HepG2 (cell line): ENCODE results near the gene BFSP1. TPM values are rescaled to one million over a fixed set of nuclear protein-coding genes. Genes with fewer than 3 reads are reported as not detected.

ENCODE experiments used
- ATAC-seq: fragments of 200-7000 bp; cut with Tn5 transposase; 3 replicates; pipeline ENCODE4 v1.9.1; 2020; ENCODE audit warnings: mild to moderate bottlenecking, moderate library complexity
- BruUV-seq: library from RNA; stranded (reverse); fragments of 400-500 nt; replicated peaks from 2 replicates; lab custom pipeline; 2021; lab: Mats Ljungman, UMichigan
- CTCF ChIA-PET: fragments of 300-600 bp; formaldehyde crosslinking; extraction: SDS; loops from one replicate; lab custom pipeline; 2021; ENCODE audit warnings: low total read pairs, inconsistent platforms, low intra/inter-chr PET ratio; lab: Yijun Ruan, JAX
- POLR2A ChIA-PET: fragments of 350-600 bp; sonication (Branson Sonifier 250); formaldehyde crosslinking; loops from one replicate; lab custom pipeline; 2020; ENCODE audit warnings: antibody characterized with exemption, inconsistent platforms; lab: Yijun Ruan, JAX
- DNase-seq: peaks from one replicate; pipeline ENCODE4 v3.0.0-alpha.2; 2015; ENCODE audit warnings: low spot score
- FAIRE-seq: peaks from 3 replicates; lab custom pipeline; 2011; peaks lifted over from hg19 to GRCh38; lab: Jason Lieb, UNC
- H2AFZ ChIP-seq: one replicate; pipeline ENCODE4 v1.6.1; 2011; ENCODE audit warnings: low read length, inconsistent platforms
- H3K27ac ChIP-seq: fragments of 300-600 bp; 3 replicates; pipeline ENCODE4 v1.8.0; 2011; ENCODE audit warnings: mixed run types, mild to moderate bottlenecking, mixed read lengths, low read length, inconsistent platforms; ENCODE audit not compliant: insufficient read depth; ENCODE audit errors: extremely low read length
- H3K27me3 ChIP-seq, 2 experiments: fragments of 200-600 bp in 1 of 2; 2 replicates in 1 of 2; 3 replicates in 1 of 2; pipeline versions ENCODE4 v1.6.0 to v1.8.0; 2011; ENCODE audit warnings: low read length in 2 of 2, mild to moderate bottlenecking in 2 of 2, moderate library complexity in 2 of 2, inconsistent platforms in 1 of 2; ENCODE audit not compliant: insufficient read depth in 2 of 2, control insufficient read depth in 1 of 2
- H3K36me3 ChIP-seq, 2 experiments: fragments of 200-600 bp in 1 of 2; replicated peaks in 1 of 2; 2 replicates in 1 of 2; 3 replicates in 1 of 2; pipeline versions ENCODE4 v1.5.1 to v1.8.0; 2011; ENCODE audit warnings: low read length in 2 of 2, inconsistent platforms in 1 of 2; ENCODE audit not compliant: insufficient read depth in 2 of 2, control insufficient read depth in 1 of 2
- H3K4me1 ChIP-seq: 2 replicates; pipeline ENCODE4 v1.5.1; 2012; ENCODE audit warnings: low read length, inconsistent platforms; ENCODE audit not compliant: insufficient read depth
- H3K4me2 ChIP-seq: 2 replicates; pipeline ENCODE4 v1.6.0; 2011; ENCODE audit warnings: low read depth, low read length, inconsistent platforms
- H3K4me3 ChIP-seq, 3 experiments: fragments of 200-600 bp in 1 of 3; sonication (generic), shearing (Covaris generic) in 1 of 3; replicated peaks in 1 of 3; 2 replicates each; pipeline ENCODE4 v1.5.1; 2011 to 2016; ENCODE audit warnings: low read length in 3 of 3, inconsistent platforms in 2 of 3, low read depth in 2 of 3, mild to moderate bottlenecking in 2 of 3, control low read depth in 1 of 3, mixed read lengths in 1 of 3; ENCODE audit not compliant: insufficient read depth in 1 of 3
- H3K79me2 ChIP-seq: one replicate; pipeline ENCODE4 v1.6.1; 2011; ENCODE audit warnings: low read length, inconsistent platforms; ENCODE audit not compliant: insufficient read depth
- H3K9ac ChIP-seq: 2 replicates; pipeline ENCODE4 v1.6.0; 2011; ENCODE audit warnings: mild to moderate bottlenecking, low read depth, low read length, inconsistent platforms; ENCODE audit not compliant: insufficient read depth
- H3K9me3 ChIP-seq: 2 replicates; pipeline ENCODE4 v1.5.1; 2012; ENCODE audit warnings: mild to moderate bottlenecking, low read length
- H4K20me1 ChIP-seq: 2 replicates; pipeline ENCODE4 v1.6.0; 2011; ENCODE audit warnings: inconsistent platforms, mild to moderate bottlenecking, low read length, moderate library complexity; ENCODE audit not compliant: insufficient read depth
- FOXC1 ChIP-seq: sonication (generic); formaldehyde crosslinking; IDR thresholded peaks from 2 replicates; pipeline ENCODE4 v1.8.0; 2022; ENCODE audit warnings: mild to moderate bottlenecking, missing genetic modification reagents, borderline replicate concordance
- FOXK1 ChIP-seq: sonication (generic); formaldehyde crosslinking; IDR thresholded peaks from 2 replicates; pipeline ENCODE4 v1.4.0; 2020; ENCODE audit warnings: low read depth, missing genetic modification reagents, borderline replicate concordance
- FOXO1 ChIP-seq: sonication (generic); formaldehyde crosslinking; IDR thresholded peaks from 2 replicates; pipeline ENCODE4 v1.4.0; 2020; ENCODE audit warnings: missing genetic modification reagents
- HNF4A ChIP-seq: sonication (generic); formaldehyde crosslinking; IDR thresholded peaks from 2 replicates; pipeline ENCODE4 v1.4.0; 2020; ENCODE audit warnings: missing genetic modification reagents
- IKZF4 ChIP-seq: sonication (generic); formaldehyde crosslinking; IDR thresholded peaks from 2 replicates; pipeline ENCODE4 v1.5.1; 2020; ENCODE audit warnings: borderline replicate concordance, mild to moderate bottlenecking, low read depth, missing genetic modification reagents; ENCODE audit errors: not compliant biosample characterization
- IRX3 ChIP-seq: sonication (generic); formaldehyde crosslinking; IDR thresholded peaks from 2 replicates; pipeline ENCODE4 v1.8.1; 2023; ENCODE audit warnings: mild to moderate bottlenecking, low read depth, missing genetic modification reagents, borderline replicate concordance
- KDM3A ChIP-seq: IDR thresholded peaks from 2 replicates; pipeline ENCODE4 v1.6.1; 2018; ENCODE audit warnings: low read depth, missing compliant biosample characterization
- KDM5A ChIP-seq: fragments of 200-600 bp; sonication (generic); IDR thresholded peaks from 2 replicates; pipeline ENCODE4 v1.7.0; 2018; ENCODE audit warnings: antibody characterized with exemption, mild to moderate bottlenecking, low read length, borderline replicate concordance
- KLF11 ChIP-seq: IDR thresholded peaks from 2 replicates; pipeline ENCODE4 v1.6.1; 2016; ENCODE audit warnings: missing compliant biosample characterization
- MED1 ChIP-seq: sonication (generic); formaldehyde crosslinking; IDR thresholded peaks from 2 replicates; pipeline ENCODE4 v1.4.0; 2020; ENCODE audit warnings: missing genetic modification reagents
- MXD4 ChIP-seq: IDR thresholded peaks from 2 replicates; pipeline ENCODE4 v1.6.1; 2016; ENCODE audit warnings: mild to moderate bottlenecking, missing biosample characterization, missing genetic modification reagents
- NR3C1 ChIP-seq: sonication (generic); formaldehyde crosslinking; IDR thresholded peaks from 2 replicates; pipeline ENCODE4 v1.4.0; 2020; ENCODE audit warnings: missing genetic modification reagents
- RAD21 ChIP-seq: fragments of 450-650 bp; formaldehyde crosslinking; IDR thresholded peaks from 2 replicates; pipeline ENCODE4 v1.5.0; 2020; ENCODE audit warnings: mild to moderate bottlenecking
- STAG1 ChIP-seq: sonication (generic); formaldehyde crosslinking; IDR thresholded peaks from 2 replicates; pipeline ENCODE4 v1.4.0; 2020; ENCODE audit warnings: missing genetic modification reagents
- ZNF142 ChIP-seq: sonication (generic); formaldehyde crosslinking; IDR thresholded peaks from 2 replicates; pipeline ENCODE4 v1.4.0; 2020; ENCODE audit warnings: missing genetic modification reagents
- ZNF17 ChIP-seq: sonication (generic); formaldehyde crosslinking; IDR thresholded peaks from 2 replicates; pipeline ENCODE4 v1.5.0; 2020; ENCODE audit warnings: mild to moderate bottlenecking, missing genetic modification reagents
- ZNF205 ChIP-seq: IDR thresholded peaks from 2 replicates; pipeline ENCODE4 v1.6.1; 2018; ENCODE audit warnings: missing biosample characterization, missing genetic modification reagents
- ZNF530 ChIP-seq: sonication (generic); formaldehyde crosslinking; IDR thresholded peaks from 2 replicates; pipeline ENCODE4 v1.5.0; 2020; ENCODE audit warnings: low read depth, mild to moderate bottlenecking, missing genetic modification reagents
- WGBS: methylation state at CpG from one replicate; pipeline ENCODE4 v1.1.6; 2017; ENCODE audit warnings: low lambda C conversion rate; 5-methylcytosine and 5-hydroxymethylcytosine counted together
- in situ Hi-C: cut with HindIII; loops from 2 replicates; pipeline ENCODE4 v1.10.0; 2017; ENCODE audit warnings: low pct_unique_long_range_greater_than_20kb; ENCODE audit not compliant: extremely low pct_ligation_motif_present
- intact Hi-C: fragments of 100-400 bp; cut with micrococcal nuclease; formaldehyde crosslinking; loops from one replicate; pipeline ENCODE4 v1.10.0; 2022; ENCODE audit not compliant: unreplicated experiment
- polyA plus RNA-seq, 8 experiments: library from polyadenylated mRNA; depleted of rRNA in 3 of 8; stranded (reverse) in 7 of 8; unstranded in 1 of 8; fragments of >200 nt; fragmentation: Illumina TruSeq in 4 of 8; extraction: Trizol in 4 of 8; gene quantifications; 2 replicates each; pipeline versions ENCODE4 v1.2.1 to v1.2.3, GENCODE V29; 2011 to 2016; ENCODE audit warnings: low read depth in 4 of 8, missing spikeins in 1 of 8, mixed read lengths in 1 of 8; ENCODE audit not compliant: insufficient read depth in 1 of 8
- total RNA-seq, 5 experiments: library from RNA; depleted of rRNA; stranded (reverse); fragments of >200 nt; fragmentation: Illumina TruSeq; extraction: Trizol; gene quantifications; 2 replicates each; pipeline ENCODE4 v1.2.3, GENCODE V29; 2016; ENCODE audit warnings: low read depth in 1 of 5
- TF ChIP-seq, protein P1 (sequence below): sonication (generic); formaldehyde crosslinking; IDR thresholded peaks from 2 replicates; pipeline ENCODE4 v1.4.0; 2020; ENCODE audit warnings: missing genetic modification reagents, borderline replicate concordance

The BFSP1 gene
- total and polyA plus RNA-seq, 2 of the 13 experiments (the other 11 are each of a cell fraction or from before 2014, with no cell fraction given): 0.22 to 0.26 TPM

- TF ChIP-seq IKZF4: no peak
- peak; percentile 89 for TF ChIP-seq MXD4 (CRISPR knock-in tag)
- peak; percentile 99 for TF ChIP-seq STAG1 (CRISPR knock-in tag)
- peak; percentile 17; the same call in 1 of the 2 replicates for TF ChIP-seq HNF4A (CRISPR knock-in tag)
- TF ChIP-seq FOXK1 (CRISPR knock-in tag): peak; percentile 51; the same call in 1 of the 2 replicates
- TF ChIP-seq KLF11 (CRISPR knock-in tag): peak; percentile 77; the same call in 1 of the 2 replicates
- 0 out of 2 replicates have a peak, but pooled peaks have one; percentile 41 for TF ChIP-seq MED1
- peak; percentile 85; the same call in 1 of the 2 replicates for TF ChIP-seq KDM3A (CRISPR knock-in tag)
- TF ChIP-seq RAD21 (CRISPR knock-in tag): peak; percentile 98
- 0 out of 2 replicates have a peak, but pooled peaks have one; percentile 22 for TF ChIP-seq FOXO1
Observed at GRCh38 chr20:17536944-17537444, 5.8 kb upstream of the BFSP1 start (continued).

GRCh38 chr20:17534077-17534476 lies 2.9 kb upstream of the BFSP1 start:
- Histone ChIP-seq H3K36me3 (no peaks in the 10 kb centered on the region), H3K4me3 (no peak overlapping the region), H3K4me1 (peaks cover 38% of the 10 kb centered on the region), H2AFZ (no peak overlapping the region), H3K4me2 (no peak overlapping the region), H3K27me3 (peaks cover 0 to 10% of the 10 kb centered on the region in 2 experiments; a peak in 2 of 5 replicates), H4K20me1 (no peaks in the 10 kb centered on the region; the same call in 1 of the 2 replicates), H3K9me3 (no peaks in the 10 kb centered on the region), H3K27ac (no peak overlapping the region), H3K9ac (no peak overlapping the region), H3K79me2 (no peaks in the 10 kb centered on the region)
- WGBS: 61% methylated on average over 3 of the region's 3 CpGs
- no peak for DNase-seq
- BruUV-seq: no TSS peak
- ChIA-PET POLR2A (no interaction called here), CTCF (no interaction called here)
- in situ Hi-C loops (loop anchor here (10.0 kb wide), 1 partner anchor 401 kb away; no protein-coding TSS in a partner anchor), intact Hi-C loops (loop anchor here (5.0 kb wide), 1 partner anchor 463 kb away; no protein-coding TSS in a partner anchor)
- FAIRE-seq: no peak
- no peak for ATAC-seq
- no peak for TF ChIP-seq FOXC1 (CRISPR knock-in tag)
- no peak for TF ChIP-seq ZNF142 (CRISPR knock-in tag)
- no peak for TF ChIP-seq ZNF205 (CRISPR knock-in tag)
- no peak for TF ChIP-seq NR3C1 (CRISPR knock-in tag)
- TF ChIP-seq, protein P1, sequence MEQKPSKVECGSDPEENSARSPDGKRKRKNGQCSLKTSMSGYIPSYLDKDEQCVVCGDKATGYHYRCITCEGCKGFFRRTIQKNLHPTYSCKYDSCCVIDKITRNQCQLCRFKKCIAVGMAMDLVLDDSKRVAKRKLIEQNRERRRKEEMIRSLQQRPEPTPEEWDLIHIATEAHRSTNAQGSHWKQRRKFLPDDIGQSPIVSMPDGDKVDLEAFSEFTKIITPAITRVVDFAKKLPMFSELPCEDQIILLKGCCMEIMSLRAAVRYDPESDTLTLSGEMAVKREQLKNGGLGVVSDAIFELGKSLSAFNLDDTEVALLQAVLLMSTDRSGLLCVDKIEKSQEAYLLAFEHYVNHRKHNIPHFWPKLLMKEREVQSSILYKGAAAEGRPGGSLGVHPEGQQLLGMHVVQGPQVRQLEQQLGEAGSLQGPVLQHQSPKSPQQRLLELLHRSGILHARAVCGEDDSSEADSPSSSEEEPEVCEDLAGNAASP (CRISPR knock-in tag): no peak
- TF ChIP-seq KDM5A: no peak
- TF ChIP-seq ZNF530 (CRISPR knock-in tag): no peak
- TF ChIP-seq IRX3 (CRISPR knock-in tag): no peak
- no peak for TF ChIP-seq ZNF17
